Peyer's patch (tissue), 4 donors: ENCODE data around the gene DFFB.

Source experiments
- CTCF ChIP-seq, 6 experiments: fragments of 450-650 bp in 4 of 6; fragments of 200-600 bp in 2 of 6; sonication (generic) in 1 of 6; IDR thresholded peaks; one replicate each; pipeline ENCODE4 v1.5.1; 2017 to 2019; ENCODE audit warnings: antibody characterized with exemption in 6 of 6, mild to moderate bottlenecking in 3 of 6, moderate library complexity in 1 of 6
- POLR2A ChIP-seq, 2 donors: fragments of 450-650 bp; IDR thresholded peaks; one replicate each; pipeline ENCODE4 v1.5.1; 2017; ENCODE audit warnings: antibody characterized with exemption in 2 of 2, mild to moderate bottlenecking in 2 of 2, moderate library complexity in 2 of 2

GRCh38 chr1:3886106-3886670, 28.9 kb downstream of the DFFB start:
- no peak for TF ChIP-seq POLR2A (IDR thresholded peaks at IDR 0.05)
- no peak for TF ChIP-seq CTCF (IDR thresholded peaks at IDR 0.05)
